ENCODE measurements around the gene TRPC5OS. TPM values are rescaled to one million over a fixed set of nuclear protein-coding genes. Genes with fewer than 3 reads are reported as not detected.

Gene TRPC5OS
- total and polyA plus RNA-seq, 4 donors, result 0.02 TPM; not detected in 3

DNA sequence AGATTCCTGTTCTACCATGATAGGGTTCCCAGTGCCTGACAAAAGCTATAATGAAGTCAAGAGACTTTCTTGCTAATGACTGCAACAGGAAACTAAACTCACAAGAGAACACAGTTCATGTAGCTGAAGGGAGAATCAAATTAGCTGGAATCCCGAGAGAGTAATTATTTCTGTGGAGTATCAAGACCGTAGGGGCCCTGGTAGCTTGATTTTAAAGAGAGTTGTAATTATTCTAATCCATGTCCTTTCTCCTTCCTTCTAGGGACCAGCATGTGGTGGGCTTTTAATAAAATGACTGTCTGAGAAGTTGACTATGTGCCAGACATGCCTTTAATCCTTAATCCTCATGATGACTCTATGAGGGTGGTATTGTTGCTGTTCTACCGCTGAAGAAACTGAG, 1.7 kb upstream of the TRPC5OS start (continued):
- no peak for TF ChIP-seq FOXA1 (IDR thresholded peaks at IDR 0.05)

DNA sequence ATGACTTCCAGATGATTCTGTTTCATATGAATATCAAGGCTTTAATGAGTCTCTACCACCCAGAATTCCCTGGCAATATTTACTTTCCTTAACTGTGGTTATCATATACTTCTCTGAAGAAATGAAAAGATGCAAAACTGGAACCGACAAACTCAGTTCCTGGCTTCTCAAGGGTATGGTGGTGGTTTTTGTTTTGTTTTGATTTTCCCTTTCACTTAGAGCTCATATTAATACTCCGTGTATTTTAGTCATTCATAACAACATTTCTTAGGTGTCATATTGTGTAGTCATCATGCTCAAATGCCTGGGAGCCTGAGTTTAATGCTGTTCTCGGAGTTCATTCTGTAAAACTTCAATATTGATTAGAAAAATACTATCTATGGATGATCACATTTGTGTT, 665 bp downstream of the TRPC5OS start:
- H3K4me3 ChIP-seq (ENCODE audit: low read depth in 1 of 3, low read length in 3 of 3), result no peak overlapping the region
- no peak overlapping the region for H3K27ac ChIP-seq (ENCODE audit: low read depth in 1 of 2, low read length in 2 of 2)
- no peaks in the 10 kb centered on the region for H3K9me3 ChIP-seq (ENCODE audit: control insufficient read depth in 4 of 4, low read length in 3 of 4)
- WGBS, result 88% methylated on average over 3 of the region's 3 CpGs
- no peaks in the 10 kb centered on the region for H3K36me3 ChIP-seq (ENCODE audit: control insufficient read depth in 4 of 4, insufficient read depth in 3 of 4, low read depth in 1 of 4, low read length in 3 of 4)
- H3K9ac ChIP-seq (ENCODE audit: low read depth in 1 of 2, low read length in 2 of 2), result no peak overlapping the region
- no peaks in the 10 kb centered on the region for H3K4me1 ChIP-seq (ENCODE audit: control insufficient read depth in 4 of 4, insufficient read depth in 4 of 4, low read length in 3 of 4)
- H3K27me3 ChIP-seq (ENCODE audit: control insufficient read depth in 4 of 4, insufficient read depth in 4 of 4, low read length in 3 of 4), result no peaks in the 10 kb centered on the region
- DNase-seq (ENCODE audit: low spot score), result no peak
- TF ChIP-seq, protein P1, sequence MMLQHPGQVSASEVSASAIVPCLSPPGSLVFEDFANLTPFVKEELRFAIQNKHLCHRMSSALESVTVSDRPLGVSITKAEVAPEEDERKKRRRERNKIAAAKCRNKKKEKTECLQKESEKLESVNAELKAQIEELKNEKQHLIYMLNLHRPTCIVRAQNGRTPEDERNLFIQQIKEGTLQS (IDR thresholded peaks at IDR 0.05), result no peak
- TF ChIP-seq, protein P2, sequence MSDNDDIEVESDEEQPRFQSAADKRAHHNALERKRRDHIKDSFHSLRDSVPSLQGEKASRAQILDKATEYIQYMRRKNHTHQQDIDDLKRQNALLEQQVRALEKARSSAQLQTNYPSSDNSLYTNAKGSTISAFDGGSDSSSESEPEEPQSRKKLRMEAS (IDR thresholded peaks at IDR 0.05), result no peak
- TF ChIP-seq SP1 (IDR thresholded peaks at IDR 0.05) (no peak), GABPA (IDR thresholded peaks at IDR 0.05 in 1 of 2, conservative IDR thresholded peaks at IDR 0.05 in 1 of 2) (no peak), FOXA1 (IDR thresholded peaks at IDR 0.05) (no peak), JUND (IDR thresholded peaks at IDR 0.05) (no peak), NR2F2 (IDR thresholded peaks at IDR 0.05) (no peak), HNF4G (IDR thresholded peaks at IDR 0.05) (no peak), EGR1 (IDR thresholded peaks at IDR 0.05; ENCODE audit: low read depth in 2 of 2) (no peak)
- TF ChIP-seq, protein P3, sequence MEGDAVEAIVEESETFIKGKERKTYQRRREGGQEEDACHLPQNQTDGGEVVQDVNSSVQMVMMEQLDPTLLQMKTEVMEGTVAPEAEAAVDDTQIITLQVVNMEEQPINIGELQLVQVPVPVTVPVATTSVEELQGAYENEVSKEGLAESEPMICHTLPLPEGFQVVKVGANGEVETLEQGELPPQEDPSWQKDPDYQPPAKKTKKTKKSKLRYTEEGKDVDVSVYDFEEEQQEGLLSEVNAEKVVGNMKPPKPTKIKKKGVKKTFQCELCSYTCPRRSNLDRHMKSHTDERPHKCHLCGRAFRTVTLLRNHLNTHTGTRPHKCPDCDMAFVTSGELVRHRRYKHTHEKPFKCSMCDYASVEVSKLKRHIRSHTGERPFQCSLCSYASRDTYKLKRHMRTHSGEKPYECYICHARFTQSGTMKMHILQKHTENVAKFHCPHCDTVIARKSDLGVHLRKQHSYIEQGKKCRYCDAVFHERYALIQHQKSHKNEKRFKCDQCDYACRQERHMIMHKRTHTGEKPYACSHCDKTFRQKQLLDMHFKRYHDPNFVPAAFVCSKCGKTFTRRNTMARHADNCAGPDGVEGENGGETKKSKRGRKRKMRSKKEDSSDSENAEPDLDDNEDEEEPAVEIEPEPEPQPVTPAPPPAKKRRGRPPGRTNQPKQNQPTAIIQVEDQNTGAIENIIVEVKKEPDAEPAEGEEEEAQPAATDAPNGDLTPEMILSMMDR (IDR thresholded peaks at IDR 0.05; ENCODE audit: low read depth, low read length, missing input control), result no peak

DNA sequence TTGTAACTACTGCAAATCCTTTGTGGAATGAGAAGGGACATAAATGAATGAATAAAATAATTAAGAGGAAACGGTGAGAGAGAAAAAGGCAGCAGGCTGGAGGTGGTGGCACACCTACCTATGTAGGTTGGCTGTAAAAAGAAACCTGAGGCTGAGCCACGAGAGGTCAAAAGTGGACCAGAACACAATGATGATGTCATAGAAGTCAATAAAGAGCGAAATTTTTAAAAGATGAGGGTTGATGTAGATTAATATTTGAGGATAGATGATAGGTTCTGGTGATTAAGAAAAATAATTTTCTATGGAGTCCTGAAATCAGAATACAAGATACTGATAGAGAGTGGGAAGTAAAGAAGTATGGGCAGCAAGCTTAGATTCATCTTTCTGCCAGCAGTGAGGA, 1.7 kb downstream of the TRPC5OS start:
- DNase-seq (ENCODE audit: low spot score), result no peak
- H3K4me1 ChIP-seq (ENCODE audit: control insufficient read depth in 4 of 4, insufficient read depth in 4 of 4, low read length in 3 of 4), result no peaks in the 10 kb centered on the region
- no peak overlapping the region for H3K9ac ChIP-seq (ENCODE audit: low read depth in 1 of 2, low read length in 2 of 2)
- H3K9me3 ChIP-seq (ENCODE audit: control insufficient read depth in 4 of 4, low read length in 3 of 4), result no peaks in the 10 kb centered on the region
- no peaks in the 10 kb centered on the region for H3K36me3 ChIP-seq (ENCODE audit: control insufficient read depth in 4 of 4, insufficient read depth in 3 of 4, low read depth in 1 of 4, low read length in 3 of 4)
- no peaks in the 10 kb centered on the region for H3K27me3 ChIP-seq (ENCODE audit: control insufficient read depth in 4 of 4, insufficient read depth in 4 of 4, low read length in 3 of 4)
- WGBS, result 84% methylated on average over 3 of the region's 3 CpGs
- no peak overlapping the region for H3K4me3 ChIP-seq (ENCODE audit: low read depth in 1 of 3, low read length in 3 of 3)
- no peak overlapping the region for H3K27ac ChIP-seq (ENCODE audit: low read depth in 1 of 2, low read length in 2 of 2)
- TF ChIP-seq, protein P4, sequence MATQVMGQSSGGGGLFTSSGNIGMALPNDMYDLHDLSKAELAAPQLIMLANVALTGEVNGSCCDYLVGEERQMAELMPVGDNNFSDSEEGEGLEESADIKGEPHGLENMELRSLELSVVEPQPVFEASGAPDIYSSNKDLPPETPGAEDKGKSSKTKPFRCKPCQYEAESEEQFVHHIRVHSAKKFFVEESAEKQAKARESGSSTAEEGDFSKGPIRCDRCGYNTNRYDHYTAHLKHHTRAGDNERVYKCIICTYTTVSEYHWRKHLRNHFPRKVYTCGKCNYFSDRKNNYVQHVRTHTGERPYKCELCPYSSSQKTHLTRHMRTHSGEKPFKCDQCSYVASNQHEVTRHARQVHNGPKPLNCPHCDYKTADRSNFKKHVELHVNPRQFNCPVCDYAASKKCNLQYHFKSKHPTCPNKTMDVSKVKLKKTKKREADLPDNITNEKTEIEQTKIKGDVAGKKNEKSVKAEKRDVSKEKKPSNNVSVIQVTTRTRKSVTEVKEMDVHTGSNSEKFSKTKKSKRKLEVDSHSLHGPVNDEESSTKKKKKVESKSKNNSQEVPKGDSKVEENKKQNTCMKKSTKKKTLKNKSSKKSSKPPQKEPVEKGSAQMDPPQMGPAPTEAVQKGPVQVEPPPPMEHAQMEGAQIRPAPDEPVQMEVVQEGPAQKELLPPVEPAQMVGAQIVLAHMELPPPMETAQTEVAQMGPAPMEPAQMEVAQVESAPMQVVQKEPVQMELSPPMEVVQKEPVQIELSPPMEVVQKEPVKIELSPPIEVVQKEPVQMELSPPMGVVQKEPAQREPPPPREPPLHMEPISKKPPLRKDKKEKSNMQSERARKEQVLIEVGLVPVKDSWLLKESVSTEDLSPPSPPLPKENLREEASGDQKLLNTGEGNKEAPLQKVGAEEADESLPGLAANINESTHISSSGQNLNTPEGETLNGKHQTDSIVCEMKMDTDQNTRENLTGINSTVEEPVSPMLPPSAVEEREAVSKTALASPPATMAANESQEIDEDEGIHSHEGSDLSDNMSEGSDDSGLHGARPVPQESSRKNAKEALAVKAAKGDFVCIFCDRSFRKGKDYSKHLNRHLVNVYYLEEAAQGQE (IDR thresholded peaks at IDR 0.05), result no peak
- no peak for TF ChIP-seq FOXA1 (IDR thresholded peaks at IDR 0.05)
- TF ChIP-seq HNF4G (IDR thresholded peaks at IDR 0.05), result no peak
- no peak for TF ChIP-seq YY1 (IDR thresholded peaks at IDR 0.05)

Data from liver (tissue), 9 donors.